Astrocyte (in vitro differentiated cells and primary cell): ENCODE results near the gene HAGHL. TPM values are rescaled to one million over a fixed set of nuclear protein-coding genes. Genes with fewer than 3 reads are reported as not detected.

Experiments used
- microRNA-seq: library from miRNA; unstranded; fragments of <30 nt; microRNA quantifications from one replicate; pipeline ENCODE4 v1.2.0, GENCODE V29; 2020
- total RNA-seq: library from RNA; stranded (reverse); gene quantifications from 2 replicates; pipeline ENCODE4 v1.2.1, GENCODE V29; 2021

Gene HAGHL
- total RNA-seq, 1 donor from 2014 or later, result 15.5 TPM

Small RNAs within 50 kb of the gene (microRNA-seq; reads per million reads assigned to microRNA genes)
- not detected for gene MIR662

Other genes starting within 250 kb of the HAGHL start
- 33.6 and 38.7 TPM in 2 replicates for gene CAPN15, start 199.4 kb upstream of the HAGHL start, total RNA-seq
- gene PRR35, start 166.7 kb upstream of the HAGHL start, total RNA-seq, result 0.09 TPM in 1 of 2 replicates, not detected in the other
- 0.50 and 0.73 TPM in 2 replicates for gene NHLRC4, start 160.1 kb upstream of the HAGHL start, total RNA-seq
- gene PIGQ, start 157.1 kb upstream of the HAGHL start, total RNA-seq, result 22.2 and 22.4 TPM in 2 replicates
- 12.6 and 13.0 TPM in 2 replicates for gene RAB40C, start 137.0 kb upstream of the HAGHL start, total RNA-seq
- 0.43 and 0.89 TPM in 2 replicates for gene WFIKKN1, start 96.1 kb upstream of the HAGHL start, total RNA-seq
- 56.4 and 59.6 TPM in 2 replicates for gene METTL26, start 90.8 kb upstream of the HAGHL start, total RNA-seq
- 20.9 and 23.7 TPM in 2 replicates for gene MCRIP2, start 85.3 kb upstream of the HAGHL start, total RNA-seq
- gene WDR90, start 77.7 kb upstream of the HAGHL start, total RNA-seq, result 16.1 and 21.2 TPM in 2 replicates
- gene RHOT2, start 59.0 kb upstream of the HAGHL start, total RNA-seq, result 87.3 and 93.2 TPM in 2 replicates
- gene RHBDL1, start 51.4 kb upstream of the HAGHL start, total RNA-seq, result 4.0 and 4.9 TPM in 2 replicates
- gene STUB1, start 46.7 kb upstream of the HAGHL start, total RNA-seq, result 138 and 140 TPM in 2 replicates
- 24.6 and 26.8 TPM in 2 replicates for gene JMJD8, start 42.8 kb upstream of the HAGHL start, total RNA-seq
- 8.2 and 9.5 TPM in 2 replicates for gene WDR24, start 36.7 kb upstream of the HAGHL start, total RNA-seq
- gene FBXL16, start 21.3 kb upstream of the HAGHL start, total RNA-seq, result 3.7 and 5.2 TPM in 2 replicates
- 30.1 and 31.5 TPM in 2 replicates for gene METRN, start 12.0 kb upstream of the HAGHL start, total RNA-seq
- 22.6 and 26.6 TPM in 2 replicates for gene ANTKMT, start 6.0 kb upstream of the HAGHL start, total RNA-seq
- gene CCDC78, start 663 bp upstream of the HAGHL start, total RNA-seq, result 2.1 and 4.7 TPM in 2 replicates
- 18.5 and 19.6 TPM in 2 replicates for gene CIAO3, start 13.9 kb downstream of the HAGHL start, total RNA-seq
- not detected in 2 replicates for gene MSLN, start 33.6 kb downstream of the HAGHL start, total RNA-seq
- gene RPUSD1, start 61.3 kb downstream of the HAGHL start, total RNA-seq, result 27.5 and 28.8 TPM in 2 replicates
- gene CHTF18, start 61.5 kb downstream of the HAGHL start, total RNA-seq, result 9.8 and 14.8 TPM in 2 replicates
- gene GNG13, start 73.6 kb downstream of the HAGHL start, total RNA-seq, result not detected in 2 replicates
- gene LMF1, start 243.9 kb downstream of the HAGHL start, total RNA-seq, result 12.6 and 15.0 TPM in 2 replicates